HG02973 (cell line): ENCODE data around the gene EIF4H.
"Not testable (repeated sequence)": the region's sequence is repeated elsewhere in the genome, so short reads cannot be mapped to it uniquely, and the experiment has no call there.

Source experiments
- ATAC-seq: cut with Tn5 transposase; IDR thresholded peaks from one replicate; pipeline ENCODE4 v1.9.1; 2021; ENCODE audit warnings: moderate library complexity; ENCODE audit not compliant: unreplicated experiment

EIF4H gene

GRCh38 chr7:74223711-74224510 lies 49.8 kb downstream of the EIF4H start:
- ATAC-seq: no peak

DNA sequence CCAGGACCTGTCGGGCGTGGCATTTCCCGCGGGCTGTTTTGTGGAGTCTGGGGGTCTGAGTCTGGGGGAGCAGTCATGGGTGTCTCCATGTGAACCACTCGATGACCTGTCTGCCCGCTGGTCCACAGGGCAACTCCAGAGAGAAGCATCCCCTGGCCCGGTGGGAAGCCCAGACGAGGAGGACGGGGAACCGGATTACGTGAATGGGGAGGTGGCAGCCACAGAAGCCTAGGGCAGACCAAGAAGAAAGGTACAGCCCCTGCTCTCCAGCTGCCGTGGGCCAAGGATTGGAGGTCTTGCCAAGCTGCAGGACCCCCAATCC lies 50.3 kb downstream of the EIF4H start:
- no peak for ATAC-seq

DNA sequence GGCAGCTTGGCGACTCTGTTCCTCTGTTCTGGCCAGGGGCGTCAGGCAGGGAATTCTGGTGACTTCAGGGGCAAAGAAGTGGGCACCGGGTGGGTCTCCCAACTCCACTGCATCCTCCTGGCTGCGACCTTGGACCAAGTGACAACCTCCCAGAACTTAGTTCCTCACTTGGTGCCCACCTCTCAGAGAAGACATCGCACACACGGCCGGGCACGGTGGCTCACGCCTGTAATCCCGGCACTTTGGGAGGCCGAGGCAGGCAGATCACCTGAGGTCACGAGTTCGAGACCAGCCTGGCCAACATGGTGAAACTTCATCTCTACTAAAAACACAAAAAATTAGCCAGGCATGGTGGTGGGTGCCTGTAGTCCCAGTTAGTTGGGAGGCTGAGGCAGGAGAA lies 50.8 kb downstream of the EIF4H start:
- not testable (repeated sequence) for ATAC-seq

DNA sequence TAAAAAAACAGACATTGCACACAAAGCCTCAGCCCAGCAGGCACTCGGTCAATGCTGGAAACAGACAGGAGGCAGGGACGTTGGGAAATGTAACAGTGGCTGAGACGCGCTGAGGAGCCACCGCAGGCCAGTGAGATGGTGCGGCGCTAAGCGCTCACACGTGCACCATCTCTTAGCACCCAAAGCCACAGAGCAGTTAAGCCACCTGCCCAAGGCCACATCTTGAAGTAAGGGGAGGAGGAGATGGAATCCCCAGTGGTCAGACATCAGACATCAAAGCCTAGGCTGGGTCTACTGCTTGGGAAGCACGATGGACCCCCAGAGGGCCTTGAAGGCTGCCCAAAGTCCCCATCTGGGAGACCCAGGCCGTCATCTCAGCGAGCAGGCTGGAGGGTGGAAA lies 51.2 kb downstream of the EIF4H start:
- no peak for ATAC-seq

GRCh38 chr7:74226633-74227032 lies 52.5 kb downstream of the EIF4H start:
- no peak for ATAC-seq

DNA sequence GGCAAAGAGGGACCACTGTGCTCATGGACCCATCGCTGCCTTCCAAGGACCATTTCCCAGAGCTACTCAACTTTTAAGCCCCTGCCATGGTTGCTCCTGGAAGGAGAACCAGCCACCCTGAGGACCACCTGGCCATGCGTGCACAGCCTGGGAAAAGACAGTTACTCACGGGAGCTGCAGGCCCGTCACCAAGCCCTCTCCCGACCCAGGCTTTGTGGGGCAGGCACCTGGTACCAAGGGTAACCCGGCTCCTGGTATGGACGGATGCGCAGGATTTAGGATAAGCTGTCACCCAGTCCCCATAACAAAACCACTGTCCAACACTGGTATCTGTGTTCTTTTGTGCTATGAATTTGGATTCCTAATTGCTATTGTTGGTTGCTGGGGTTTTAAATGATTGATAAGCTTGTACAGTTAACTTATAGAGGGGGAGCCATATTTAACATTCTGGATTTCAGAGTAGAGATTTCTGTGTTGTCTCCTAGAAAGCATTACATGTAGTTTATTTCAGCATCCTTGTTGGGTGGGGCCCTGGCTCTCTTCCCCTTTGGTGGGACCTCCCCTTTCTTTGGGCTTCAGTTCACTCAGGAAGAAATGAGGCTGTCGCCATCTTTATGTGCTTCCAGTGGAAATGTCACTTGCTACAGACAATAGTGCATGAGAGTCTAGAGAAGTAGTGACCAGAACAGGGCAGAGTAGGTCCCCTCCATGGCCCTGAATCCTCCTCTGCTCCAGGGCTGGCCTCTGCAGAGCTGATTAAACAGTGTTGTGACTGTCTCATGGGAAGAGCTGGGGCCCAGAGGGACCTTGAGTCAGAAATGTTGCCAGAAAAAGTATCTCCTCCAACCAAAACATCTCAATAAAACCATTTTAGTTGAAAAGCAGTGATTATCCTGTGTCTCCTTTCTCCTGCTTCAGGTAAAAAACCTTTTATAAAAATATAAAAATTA lies 55.1 kb downstream of the EIF4H start:
- ATAC-seq: no peak

DNA sequence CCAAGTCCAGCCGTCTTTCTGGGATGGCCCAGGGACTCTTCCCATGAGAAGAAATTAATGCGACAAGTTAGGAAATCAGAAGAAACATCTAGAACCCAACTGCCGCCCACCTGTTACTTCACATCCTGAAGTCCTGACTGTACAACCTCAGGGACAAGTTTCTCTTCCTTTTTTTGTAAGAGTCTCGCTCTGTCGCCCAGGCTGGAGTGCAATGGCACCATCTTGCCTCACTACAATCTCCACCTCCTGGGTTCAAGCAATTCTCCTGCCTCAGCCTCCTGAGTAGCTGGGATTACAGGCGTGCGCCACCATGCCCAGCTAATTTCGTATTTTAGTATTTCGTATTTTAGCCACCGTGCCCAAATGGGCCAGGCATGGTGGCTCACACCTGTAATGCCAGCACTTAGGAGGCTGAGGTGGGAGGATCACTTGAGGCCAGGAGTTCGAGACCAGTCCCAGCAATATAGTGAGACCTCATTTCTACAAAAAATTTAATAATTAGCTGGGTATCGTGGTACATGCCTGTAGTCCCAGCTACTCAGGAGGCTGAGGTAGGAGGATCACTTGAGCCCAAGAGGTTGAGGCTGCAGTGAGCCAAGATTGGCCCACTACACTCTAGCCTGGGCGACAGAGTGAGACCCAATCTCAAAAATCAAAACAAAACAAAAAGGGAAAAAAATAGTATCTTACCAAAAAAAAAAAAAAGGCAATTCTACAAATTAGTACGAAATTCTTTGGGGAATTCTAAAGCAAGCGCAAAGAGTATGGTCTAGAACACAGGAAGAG lies 56.5 kb downstream of the EIF4H start:
- peak; percentile 14 for ATAC-seq

GRCh38 chr7:74231232-74231590 lies 57.1 kb downstream of the EIF4H start:
- peak; percentile 72 for ATAC-seq

DNA sequence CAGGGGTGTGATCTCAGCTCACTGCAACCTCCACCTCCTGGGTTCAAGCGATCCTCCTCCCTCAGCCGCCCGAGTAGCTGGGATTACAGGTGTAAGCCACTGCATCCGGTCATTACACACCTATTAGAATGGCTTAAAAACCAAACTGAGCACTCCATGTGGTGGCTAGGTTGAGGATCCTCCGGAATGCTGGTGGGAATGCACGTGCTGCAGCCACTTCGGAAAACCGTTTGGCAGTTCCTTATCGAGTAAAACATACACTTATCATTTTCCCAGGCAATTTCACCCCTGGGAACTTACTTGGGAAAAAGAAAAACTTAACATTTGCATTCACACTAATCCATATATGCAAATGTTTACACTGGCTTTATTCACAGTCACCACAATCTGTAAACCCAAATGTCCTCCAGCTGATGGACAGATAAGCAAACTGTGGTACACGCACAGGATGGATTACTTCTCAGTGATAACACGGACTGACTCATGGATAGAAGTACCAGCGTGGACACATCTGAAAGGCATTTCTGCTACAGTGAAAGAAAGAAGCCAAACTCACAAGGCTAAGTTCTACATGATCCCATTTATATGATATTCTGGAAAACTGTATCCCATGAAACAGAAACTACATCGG lies 59.6 kb downstream of the EIF4H start:
- ATAC-seq: no peak

DNA sequence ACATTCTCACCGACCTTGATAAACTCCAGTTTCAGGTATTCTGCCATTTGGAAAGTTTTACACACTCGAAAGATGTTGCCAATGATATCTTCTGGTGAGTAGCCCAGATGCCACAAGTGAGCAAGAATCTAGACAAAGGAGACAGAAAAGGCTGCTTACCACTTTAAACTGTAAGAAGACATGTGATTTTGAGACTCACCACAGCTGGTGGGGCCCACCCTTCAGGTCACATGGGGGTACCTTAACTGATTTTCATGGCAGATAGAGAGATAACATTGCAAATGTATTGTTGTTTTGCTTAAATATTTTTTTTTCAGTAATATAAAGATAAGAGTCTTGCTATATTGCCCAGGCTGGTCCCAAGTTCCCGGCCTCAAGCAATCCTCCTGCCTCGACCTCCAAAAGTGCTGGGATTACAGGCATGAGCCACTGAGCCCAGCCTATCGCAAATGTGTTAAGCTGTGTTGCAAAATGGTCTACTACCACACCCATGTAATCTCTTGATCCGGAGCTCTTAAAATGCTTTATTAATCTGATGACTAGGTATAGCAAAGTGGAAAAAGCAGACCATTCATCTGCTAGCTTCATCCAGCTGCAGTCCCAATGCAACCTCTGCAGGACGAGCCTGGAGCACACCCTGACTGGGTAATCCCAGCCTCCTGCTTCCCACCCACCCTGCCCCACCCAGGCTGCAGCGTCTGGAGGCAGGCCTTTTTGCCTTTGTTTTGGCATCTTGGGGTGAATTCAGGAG lies 61.5 kb downstream of the EIF4H start:
- no peak for ATAC-seq

GRCh38 chr7:74236284-74236683 lies 62.1 kb downstream of the EIF4H start:
- no peak for ATAC-seq

DNA sequence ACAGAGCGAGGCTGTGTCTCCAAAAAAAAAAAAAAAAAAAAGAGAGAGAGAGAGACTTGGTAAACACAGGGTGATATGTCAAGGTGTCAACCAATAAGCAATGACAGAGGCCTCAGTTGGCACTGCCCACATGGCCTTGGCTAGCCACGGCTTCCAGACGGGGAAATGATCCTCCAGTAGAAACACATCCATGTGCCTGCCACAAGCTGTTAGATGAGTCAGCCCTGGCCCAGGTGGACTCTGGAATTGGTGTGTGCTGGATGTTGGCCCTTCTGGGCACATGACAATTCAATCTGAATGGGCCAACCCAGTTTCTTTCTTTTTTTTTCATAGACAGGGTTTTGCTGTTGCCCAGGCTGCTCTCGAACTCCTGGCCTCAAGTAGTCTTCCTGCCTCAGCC lies 66.3 kb downstream of the EIF4H start:
- no peak for ATAC-seq

- ATAC-seq: no peak
Observed at GRCh38 chr7:74242122-74242443, 67.9 kb downstream of the EIF4H start.

DNA sequence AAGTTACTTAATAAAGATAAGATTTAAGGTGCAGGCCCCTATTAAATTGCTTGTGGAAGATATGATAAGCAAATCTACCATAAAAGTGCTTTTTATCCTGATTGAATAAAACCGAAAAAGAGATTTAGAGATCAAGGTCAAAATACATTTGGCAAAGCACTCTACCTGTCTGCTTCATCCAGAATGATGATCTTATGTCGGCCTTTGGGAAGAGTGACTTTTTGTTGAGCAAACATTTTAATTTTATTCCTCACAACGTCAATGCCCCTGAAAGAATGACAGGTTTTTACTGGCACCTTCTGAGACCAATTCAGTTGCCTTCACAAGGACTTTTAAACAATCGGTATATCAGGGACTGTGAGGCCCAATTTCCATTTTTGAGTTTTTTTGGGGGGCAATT lies 72.3 kb downstream of the EIF4H start:
- no peak for ATAC-seq
